GM12892 (cell line): ENCODE measurements around the gene TCF23.
"Not testable (repeated sequence)": the region's sequence is repeated elsewhere in the genome, so short reads cannot be mapped to it uniquely, and the experiment has no call there.

Experiments
- POLR2A ChIP-seq: IDR thresholded peaks from 2 replicates; pipeline ENCODE4 v1.6.1; 2011; ENCODE audit warnings: low read depth, low read length, control low read depth
- POLR2AphosphoS5 ChIP-seq: IDR thresholded peaks from 2 replicates; pipeline ENCODE4 v1.6.1; 2011; ENCODE audit warnings: low read depth, low read length, control low read depth
- TAF1 ChIP-seq: IDR thresholded peaks from 2 replicates; pipeline ENCODE4 v1.6.1; 2011; ENCODE audit warnings: low read depth, mild to moderate bottlenecking, control low read depth, low read length, borderline replicate concordance

GRCh38 chr2:27111392-27112078, 37.3 kb upstream of the TCF23 start:
- not testable (repeated sequence) for TF ChIP-seq TAF1, POLR2A, POLR2AphosphoS5
